ENCODE results near the gene GRK5.
A peak's percentile ranks its signal among the peaks of the same experiment; 100 is the strongest.

Gene GRK5

DNA sequence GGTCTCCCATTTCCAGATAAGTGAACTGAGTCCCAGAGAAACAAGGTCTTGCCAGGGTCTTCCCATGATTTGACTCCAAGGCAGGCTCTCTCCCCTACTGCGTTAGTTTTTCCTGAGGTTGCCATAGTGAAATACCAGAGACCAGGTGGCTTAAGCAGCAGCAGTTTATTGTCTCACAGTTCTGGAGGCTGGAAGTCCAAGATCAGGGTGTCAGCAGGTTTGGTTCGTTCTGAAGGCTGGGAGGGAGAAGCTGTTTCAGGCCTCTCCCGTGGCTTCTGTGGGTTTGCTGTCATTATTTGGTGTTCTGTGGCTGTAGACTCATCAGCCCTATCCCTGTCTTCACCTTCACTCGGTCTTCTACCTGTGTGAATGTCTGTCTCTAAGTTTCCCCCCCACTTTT, 129.9 kb downstream of the GRK5 start:
- WGBS, result 75% methylated on average over 4 of the region's 4 CpGs
- Histone ChIP-seq H3K23ac (ENCODE audit: low read length in 2 of 2) (no peak overlapping the region), H4K8ac (ENCODE audit: low read length) (peak overlapping the region; percentile 48)

GRCh38 chr10:119337796-119338432, 130.5 kb downstream of the GRK5 start:
- no peak overlapping the region for H4K91ac ChIP-seq (ENCODE audit: low read length)
- peaks cover 13% of the 10 kb centered on the region for H3K79me1 ChIP-seq (replicated peaks; ENCODE audit: low read length, poor library complexity, severe bottlenecking)
- no peak overlapping the region for H2BK5ac ChIP-seq (ENCODE audit: low read depth, low read length, poor library complexity, severe bottlenecking)
- H3K23ac ChIP-seq (ENCODE audit: low read length in 2 of 2), result no peak overlapping the region
- no peak overlapping the region for H3K4me3 ChIP-seq (ENCODE audit: insufficient read depth in 1 of 2, low read depth in 1 of 2, low read length in 2 of 2)
- peaks cover 3 to 9% of the 10 kb centered on the region in 2 experiments for H3K36me3 ChIP-seq (ENCODE audit: control insufficient read depth in 1 of 2, insufficient read depth in 2 of 2, low read depth in 1 of 2, low read length in 2 of 2)
- no peak overlapping the region for H4K8ac ChIP-seq (ENCODE audit: low read length)
- H2BK12ac ChIP-seq (ENCODE audit: low read length in 2 of 2), result no peak overlapping the region
- no peaks in the 10 kb centered on the region for H3K27me3 ChIP-seq (ENCODE audit: control insufficient read depth in 1 of 2, insufficient read depth in 1 of 2, low read length in 2 of 2)
- no peak overlapping the region for H2AFZ ChIP-seq (ENCODE audit: low read depth, low read length)
- H3K9me3 ChIP-seq (ENCODE audit: control insufficient read depth, low read length), result no peaks in the 10 kb centered on the region
- H2BK15ac ChIP-seq (ENCODE audit: low read depth, poor library complexity, severe bottlenecking), result no peak overlapping the region
- H2AK5ac ChIP-seq (ENCODE audit: low read length, severe bottlenecking), result peak overlapping the region; percentile 55
- H3K27ac ChIP-seq (ENCODE audit: low read length, poor library complexity, severe bottlenecking), result no peak overlapping the region
- H2BK120ac ChIP-seq (ENCODE audit: low read depth, low read length), result no peak overlapping the region
- H3K14ac ChIP-seq (ENCODE audit: low read length in 2 of 2), result no peak overlapping the region
- peak overlapping the region in 1 of 2 experiments; percentile 75 for H3K18ac ChIP-seq (ENCODE audit: low read depth in 1 of 2, low read length in 2 of 2)
- peak overlapping the region in 1 of 2 experiments; percentile 30 for H3K4ac ChIP-seq (ENCODE audit: low read depth in 1 of 2, low read length in 2 of 2)
- 56% methylated on average over 6 of the region's 8 CpGs for WGBS
- DNase-seq, result peak; percentile 87
- peaks cover 39% of the 10 kb centered on the region for H3K4me1 ChIP-seq (ENCODE audit: control insufficient read depth, insufficient read depth, low read depth, low read length)
- no peak overlapping the region for H3K4me2 ChIP-seq (ENCODE audit: low read length, poor library complexity, severe bottlenecking)
- H3K9ac ChIP-seq (ENCODE audit: low read length), result no peak overlapping the region

More for the DNA sequence above, 129.9 kb downstream of the GRK5 start:
- Histone ChIP-seq H4K91ac (ENCODE audit: low read length) (no peak overlapping the region), H2BK15ac (ENCODE audit: low read depth, poor library complexity, severe bottlenecking) (no peak overlapping the region), H2BK12ac (ENCODE audit: low read length in 2 of 2) (peak overlapping the region; percentile 12 to 25), H2BK5ac (ENCODE audit: low read depth, low read length, poor library complexity, severe bottlenecking) (no peak overlapping the region), H3K4me3 (ENCODE audit: insufficient read depth in 1 of 2, low read depth in 1 of 2, low read length in 2 of 2) (no peak overlapping the region), H3K27ac (ENCODE audit: low read length, poor library complexity, severe bottlenecking) (no peak overlapping the region), H3K14ac (ENCODE audit: low read length in 2 of 2) (no peak overlapping the region), H3K4ac (ENCODE audit: low read depth in 1 of 2, low read length in 2 of 2) (no peak overlapping the region), H3K79me1 (replicated peaks; ENCODE audit: low read length, poor library complexity, severe bottlenecking) (peaks cover 8% of the 10 kb centered on the region), H2AFZ (ENCODE audit: low read depth, low read length) (no peak overlapping the region), H3K27me3 (ENCODE audit: control insufficient read depth in 1 of 2, insufficient read depth in 1 of 2, low read length in 2 of 2) (no peaks in the 10 kb centered on the region), H3K36me3 (ENCODE audit: control insufficient read depth in 1 of 2, insufficient read depth in 2 of 2, low read depth in 1 of 2, low read length in 2 of 2) (peaks cover 3 to 9% of the 10 kb centered on the region in 2 experiments), H3K9me3 (ENCODE audit: control insufficient read depth, low read length) (no peaks in the 10 kb centered on the region), H2AK5ac (ENCODE audit: low read length, severe bottlenecking) (no peak overlapping the region), H3K18ac (ENCODE audit: low read depth in 1 of 2, low read length in 2 of 2) (peak overlapping the region; percentile 24 to 48), H3K4me1 (ENCODE audit: control insufficient read depth, insufficient read depth, low read depth, low read length) (peaks cover 34% of the 10 kb centered on the region), H3K9ac (ENCODE audit: low read length) (no peak overlapping the region), H2BK120ac (ENCODE audit: low read depth, low read length) (no peak overlapping the region), H3K4me2 (ENCODE audit: low read length, poor library complexity, severe bottlenecking) (no peak overlapping the region)
- DNase-seq, result peak; percentile 29

- Histone ChIP-seq H3K14ac (ENCODE audit: low read length in 2 of 2) (peak overlapping the region in 1 of 2 experiments; percentile 75), H4K91ac (ENCODE audit: low read length) (no peak overlapping the region), H3K18ac (ENCODE audit: low read depth in 1 of 2, low read length in 2 of 2) (no peak overlapping the region), H3K79me1 (replicated peaks; ENCODE audit: low read length, poor library complexity, severe bottlenecking) (peaks cover 14% of the 10 kb centered on the region), H3K27ac (ENCODE audit: low read length, poor library complexity, severe bottlenecking) (no peak overlapping the region), H2BK5ac (ENCODE audit: low read depth, low read length, poor library complexity, severe bottlenecking) (no peak overlapping the region), H2BK12ac (ENCODE audit: low read length in 2 of 2) (peak overlapping the region in 1 of 2 experiments; percentile 31), H3K9ac (ENCODE audit: low read length) (no peak overlapping the region), H2AFZ (ENCODE audit: low read depth, low read length) (no peak overlapping the region), H4K8ac (ENCODE audit: low read length) (no peak overlapping the region), H3K4me2 (ENCODE audit: low read length, poor library complexity, severe bottlenecking) (no peak overlapping the region), H3K23ac (ENCODE audit: low read length in 2 of 2) (no peak overlapping the region), H3K36me3 (ENCODE audit: control insufficient read depth in 1 of 2, insufficient read depth in 2 of 2, low read depth in 1 of 2, low read length in 2 of 2) (peaks cover 3 to 9% of the 10 kb centered on the region in 2 experiments), H3K4me1 (ENCODE audit: control insufficient read depth, insufficient read depth, low read depth, low read length) (peaks cover 30% of the 10 kb centered on the region), H3K9me3 (ENCODE audit: control insufficient read depth, low read length) (no peaks in the 10 kb centered on the region), H3K4me3 (ENCODE audit: insufficient read depth in 1 of 2, low read depth in 1 of 2, low read length in 2 of 2) (no peak overlapping the region), H2AK5ac (ENCODE audit: low read length, severe bottlenecking) (peak overlapping the region; percentile 53), H3K4ac (ENCODE audit: low read depth in 1 of 2, low read length in 2 of 2) (no peak overlapping the region), H2BK15ac (ENCODE audit: low read depth, poor library complexity, severe bottlenecking) (no peak overlapping the region), H2BK120ac (ENCODE audit: low read depth, low read length) (no peak overlapping the region), H3K27me3 (ENCODE audit: control insufficient read depth in 1 of 2, insufficient read depth in 1 of 2, low read length in 2 of 2) (no peaks in the 10 kb centered on the region)
- DNase-seq, result no peak
- WGBS, result 93% methylated on average over 9 of the region's 9 CpGs
These were observed 131.7 kb downstream of the GRK5 start for GRCh38 chr10:119339109-119339508.

DNA sequence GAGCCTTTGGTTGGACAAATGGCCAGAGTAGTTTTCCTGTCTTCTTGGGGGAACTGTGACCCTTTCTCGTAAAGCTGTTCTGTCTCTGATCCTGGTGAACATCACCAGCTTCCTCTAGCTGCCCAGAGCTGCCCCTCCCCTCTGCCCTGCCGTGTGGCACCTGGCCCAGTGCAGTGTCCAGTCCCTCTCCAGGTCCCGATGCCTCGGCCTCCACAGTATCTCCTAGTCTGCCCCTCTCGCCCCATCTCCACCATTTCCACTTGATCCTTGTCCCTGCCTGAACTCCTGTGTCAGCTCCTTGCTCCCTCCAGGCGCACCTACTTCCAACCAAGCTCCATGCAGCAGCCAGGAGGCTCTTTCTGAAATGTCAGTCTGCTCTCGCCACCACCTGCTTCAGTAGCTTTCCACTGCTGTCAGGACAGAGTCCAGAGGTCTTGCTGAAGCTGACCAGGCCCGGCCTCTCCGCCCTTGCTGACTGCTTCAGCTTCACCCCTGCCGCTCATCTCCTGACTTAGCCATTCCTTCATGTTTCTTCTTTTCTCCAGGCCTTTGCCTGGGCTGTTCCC, 133.6 kb downstream of the GRK5 start:
- H3K4me2 ChIP-seq (ENCODE audit: low read length, poor library complexity, severe bottlenecking), result no peak overlapping the region
- no peak overlapping the region for H3K27ac ChIP-seq (ENCODE audit: low read length, poor library complexity, severe bottlenecking)
- peak overlapping the region; percentile 3 for H4K8ac ChIP-seq (ENCODE audit: low read length)
- peaks cover 32% of the 10 kb centered on the region for H3K4me1 ChIP-seq (ENCODE audit: control insufficient read depth, insufficient read depth, low read depth, low read length)
- H2BK15ac ChIP-seq (ENCODE audit: low read depth, poor library complexity, severe bottlenecking), result no peak overlapping the region
- WGBS, result 77% methylated on average over 10 of the region's 10 CpGs
- no peak overlapping the region for H3K4me3 ChIP-seq (ENCODE audit: insufficient read depth in 1 of 2, low read depth in 1 of 2, low read length in 2 of 2)
- no peak overlapping the region for H3K9ac ChIP-seq (ENCODE audit: low read length)
- H3K9me3 ChIP-seq (ENCODE audit: control insufficient read depth, low read length), result no peaks in the 10 kb centered on the region
- H2BK5ac ChIP-seq (ENCODE audit: low read depth, low read length, poor library complexity, severe bottlenecking), result no peak overlapping the region
- no peak overlapping the region for H3K23ac ChIP-seq (ENCODE audit: low read length in 2 of 2)
- peaks cover 14% of the 10 kb centered on the region for H3K79me1 ChIP-seq (replicated peaks; ENCODE audit: low read length, poor library complexity, severe bottlenecking)
- H3K27me3 ChIP-seq (ENCODE audit: control insufficient read depth in 1 of 2, insufficient read depth in 1 of 2, low read length in 2 of 2), result no peaks in the 10 kb centered on the region
- H2AK5ac ChIP-seq (ENCODE audit: low read length, severe bottlenecking), result peak overlapping the region; percentile 2
- no peak overlapping the region for H3K14ac ChIP-seq (ENCODE audit: low read length in 2 of 2)
- H2BK120ac ChIP-seq (ENCODE audit: low read depth, low read length), result no peak overlapping the region
- H4K91ac ChIP-seq (ENCODE audit: low read length), result no peak overlapping the region
- H3K4ac ChIP-seq (ENCODE audit: low read depth in 1 of 2, low read length in 2 of 2), result no peak overlapping the region
- peaks cover 3 to 6% of the 10 kb centered on the region in 2 experiments for H3K36me3 ChIP-seq (ENCODE audit: control insufficient read depth in 1 of 2, insufficient read depth in 2 of 2, low read depth in 1 of 2, low read length in 2 of 2)
- H2AFZ ChIP-seq (ENCODE audit: low read depth, low read length), result no peak overlapping the region
- peak overlapping the region in 1 of 2 experiments; percentile 69 for H3K18ac ChIP-seq (ENCODE audit: low read depth in 1 of 2, low read length in 2 of 2)
- DNase-seq, result no peak
- peak overlapping the region in 1 of 2 experiments; percentile 1 for H2BK12ac ChIP-seq (ENCODE audit: low read length in 2 of 2)

Data from mesenchymal stem cell (in vitro differentiated cells and primary cell).